Adrenal gland (tissue), 12 donors: ENCODE measurements around the gene GLB1L2. TPM values are rescaled to one million over a fixed set of nuclear protein-coding genes. Genes with fewer than 3 reads are reported as not detected.

Experiments
- DNase-seq, 7 donors: peaks; one replicate each; pipeline ENCODE4 v3.0.0-alpha.2; 2019 to 2020
- H3K27ac ChIP-seq, 5 donors: fragments of 200-600 bp; sonication (generic) in 4 of 5; 1 replicate in 3 of 5; 2 replicates in 2 of 5; pipeline versions ENCODE4 v1.5.1 to v1.8.0; 2016 to 2020; ENCODE audit warnings: mild to moderate bottlenecking in 1 of 5
- H3K27me3 ChIP-seq: fragments of 200-600 bp; 2 replicates; pipeline ENCODE4 v1.8.0; 2021
- H3K36me3 ChIP-seq, 2 donors: fragments of 200-600 bp; replicated peaks in 1 of 2; 1 replicate in 1 of 2; 2 replicates in 1 of 2; pipeline versions ENCODE4 v1.5.1 to v1.8.0; 2018 to 2022
- H3K4me1 ChIP-seq, 2 donors: fragments of 200-600 bp; replicated peaks in 1 of 2; 1 replicate in 1 of 2; 2 replicates in 1 of 2; pipeline versions ENCODE4 v1.5.1 to v1.8.0; 2018 to 2021
- H3K4me3 ChIP-seq, 4 donors: fragments of 200-600 bp; sonication (generic) in 3 of 4; one replicate each; pipeline ENCODE4 v1.5.1; 2016 to 2018
- H3K9me3 ChIP-seq, 3 donors: fragments of 200-600 bp; sonication (generic) in 1 of 3; replicated peaks in 1 of 3; 1 replicate in 2 of 3; 2 replicates in 1 of 3; pipeline versions ENCODE4 v1.5.1 to v1.8.0; 2016 to 2021
- POLR2A ChIP-seq, 2 donors: fragments of 450-650 bp; IDR thresholded peaks; one replicate each; pipeline ENCODE4 v1.6.1; 2017; ENCODE audit warnings: antibody characterized with exemption in 2 of 2, mild to moderate bottlenecking in 2 of 2, moderate library complexity in 1 of 2
- WGBS, 4 donors: extraction: QIAGEN DNeasy Blood & Tissue Kit in 2 of 4; methylation state at CpG; one replicate each; pipeline versions ENCODE4 v1.1.5 to v1.1.7; 2013 to 2017; 5-methylcytosine and 5-hydroxymethylcytosine counted together
- intact Hi-C, 2 donors: fragments of 100-400 bp; cut with DNase I; formaldehyde crosslinking; loops; one replicate each; pipeline versions ENCODE4 v1.14.1 to v1.15.0; 2022 to 2023
- polyA plus RNA-seq, 3 donors: library from polyadenylated mRNA; stranded (reverse); fragments of 200-250 nt in 2 of 3; fragments of 350-450 nt in 1 of 3; fragmentation: Illumina TruSeq in 1 of 3; extraction: RNeasy Lipid Tissue Mini Kit (QIAGEN cat#74804) in 1 of 3; gene quantifications; one replicate each; pipeline ENCODE4 v1.2.3, GENCODE V29; 2013 to 2014
- total RNA-seq, 9 donors: library from RNA; depleted of rRNA in 4 of 9; stranded (reverse); fragments of >200 nt in 4 of 9; fragments of 120-200 nt in 1 of 9; fragmentation: NEBNext Ultra II Directional in 1 of 9; extraction: Animal tissue kit (Norgen Biotek cat#: 25700) in 1 of 9; gene quantifications; one replicate each; pipeline versions ENCODE4 v1.1.0 to v1.2.4, GENCODE V29; 2013 to 2023
- TF ChIP-seq, protein P1 (sequence below), 6 experiments: fragments of 450-650 bp in 4 of 6; fragments of 200-600 bp in 2 of 6; sonication (generic) in 1 of 6; IDR thresholded peaks; 1 replicate in 5 of 6; 2 replicates in 1 of 6; pipeline versions ENCODE4 v1.5.1 to v1.8.0; 2016 to 2021; ENCODE audit warnings: antibody characterized with exemption in 6 of 6, mild to moderate bottlenecking in 2 of 6, moderate library complexity in 1 of 6
- donor health status: healthy with polysubstance abuse.
- donor health status: Bipolar disorder and iron deficiency.
- donor health status: DM: yes; HTN: yes; CAD: no.
- donor health status: DM: no; HTN: no; CAD: no.
- donor health status: DM: no; HTN: no; CAD: no.
- donor health status: DM: yes; HTN: yes; CAD: no.

Gene GLB1L2
- total and polyA plus RNA-seq, 12 donors, result 0.66 to 8.1 (median 2.6) TPM

GRCh38 chr11:134294664-134295063 lies 37.1 kb upstream of the GLB1L2 start:
- H3K27me3 ChIP-seq, result no peaks in the 10 kb centered on the region
- H3K4me1 ChIP-seq, result no peaks in the 10 kb centered on the region
- DNase-seq, result no peak
- no peaks in the 10 kb centered on the region for H3K9me3 ChIP-seq
- WGBS, 4 donors, result 61 to 88% (median 78%) methylated on average over 9 of the region's 9 CpGs
- H3K36me3 ChIP-seq, result no peaks in the 10 kb centered on the region
- intact Hi-C loops, result no loop called here
- H3K4me3 ChIP-seq, result no peak overlapping the region
- TF ChIP-seq POLR2A (IDR thresholded peaks at IDR 0.05), result no peak
- TF ChIP-seq, protein P1, sequence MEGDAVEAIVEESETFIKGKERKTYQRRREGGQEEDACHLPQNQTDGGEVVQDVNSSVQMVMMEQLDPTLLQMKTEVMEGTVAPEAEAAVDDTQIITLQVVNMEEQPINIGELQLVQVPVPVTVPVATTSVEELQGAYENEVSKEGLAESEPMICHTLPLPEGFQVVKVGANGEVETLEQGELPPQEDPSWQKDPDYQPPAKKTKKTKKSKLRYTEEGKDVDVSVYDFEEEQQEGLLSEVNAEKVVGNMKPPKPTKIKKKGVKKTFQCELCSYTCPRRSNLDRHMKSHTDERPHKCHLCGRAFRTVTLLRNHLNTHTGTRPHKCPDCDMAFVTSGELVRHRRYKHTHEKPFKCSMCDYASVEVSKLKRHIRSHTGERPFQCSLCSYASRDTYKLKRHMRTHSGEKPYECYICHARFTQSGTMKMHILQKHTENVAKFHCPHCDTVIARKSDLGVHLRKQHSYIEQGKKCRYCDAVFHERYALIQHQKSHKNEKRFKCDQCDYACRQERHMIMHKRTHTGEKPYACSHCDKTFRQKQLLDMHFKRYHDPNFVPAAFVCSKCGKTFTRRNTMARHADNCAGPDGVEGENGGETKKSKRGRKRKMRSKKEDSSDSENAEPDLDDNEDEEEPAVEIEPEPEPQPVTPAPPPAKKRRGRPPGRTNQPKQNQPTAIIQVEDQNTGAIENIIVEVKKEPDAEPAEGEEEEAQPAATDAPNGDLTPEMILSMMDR (IDR thresholded peaks at IDR 0.05), result no peak
- H3K27ac ChIP-seq, result no peak overlapping the region

GRCh38 chr11:134312223-134312622 lies 19.6 kb upstream of the GLB1L2 start:
- no peaks in the 10 kb centered on the region for H3K4me1 ChIP-seq
- no peak for DNase-seq
- 85 to 87% (median 86%) methylated on average over 12 of the region's 12 CpGs for WGBS, 4 donors
- no peaks in the 10 kb centered on the region for H3K36me3 ChIP-seq
- TF ChIP-seq POLR2A (IDR thresholded peaks at IDR 0.05), result no peak
- TF ChIP-seq, protein P1 (IDR thresholded peaks at IDR 0.05), result no peak
- H3K4me3 ChIP-seq, result no peak overlapping the region
- H3K9me3 ChIP-seq, result peaks cover 0 to 5% (median 0%) of the 10 kb centered on the region in 3 donors
- H3K27ac ChIP-seq, result no peak overlapping the region
- intact Hi-C loops, result no loop called here
- H3K27me3 ChIP-seq, result no peaks in the 10 kb centered on the region

DNA sequence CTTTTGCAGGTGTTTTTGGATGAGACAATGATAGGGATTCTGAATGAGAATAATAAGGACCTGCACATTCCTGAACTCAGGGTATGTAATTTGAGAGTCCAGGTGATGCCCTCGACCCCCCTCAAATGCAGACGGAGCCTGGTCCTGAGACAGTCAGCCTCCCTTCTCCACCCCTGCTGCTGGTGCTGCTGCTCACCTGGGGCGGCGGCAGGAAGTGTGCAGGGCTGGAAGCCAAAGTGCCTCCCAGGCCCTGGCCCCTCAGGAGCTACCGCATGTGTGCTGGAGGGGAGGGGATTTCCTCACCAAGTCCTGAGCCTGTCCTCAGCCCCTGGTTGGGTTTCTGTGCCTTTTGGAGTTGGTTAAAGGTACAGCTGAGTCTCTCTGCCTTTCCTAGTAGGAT lies 19.0 kb upstream of the GLB1L2 start:
- WGBS, 4 donors, result 76 to 92% (median 84%) methylated on average over 5 of the region's 5 CpGs
- Histone ChIP-seq H3K4me3 (no peak overlapping the region), H3K9me3 (peaks cover 0 to 5% (median 0%) of the 10 kb centered on the region in 3 donors), H3K4me1 (no peaks in the 10 kb centered on the region), H3K36me3 (no peaks in the 10 kb centered on the region), H3K27ac (no peak overlapping the region), H3K27me3 (no peaks in the 10 kb centered on the region)
- no peak for TF ChIP-seq POLR2A (IDR thresholded peaks at IDR 0.05)
- TF ChIP-seq, protein P1 (IDR thresholded peaks at IDR 0.05), result no peak
- intact Hi-C loops, result no loop called here
- no peak for DNase-seq

- Histone ChIP-seq H3K4me3 (no peak overlapping the region), H3K27ac (no peak overlapping the region)
- WGBS, 4 donors, result 85 to 97% (median 90%) methylated on average over 6 to 10 of the region's 10 CpGs
Measured at GRCh38 chr11:134313379-134313778, 18.4 kb upstream of the GLB1L2 start.

More at GRCh38 chr11:134313379-134313778, 18.4 kb upstream of the GLB1L2 start:
- no peaks in the 10 kb centered on the region for H3K27me3 ChIP-seq
- H3K4me1 ChIP-seq, result no peaks in the 10 kb centered on the region
- no peaks in the 10 kb centered on the region for H3K36me3 ChIP-seq
- DNase-seq, result no peak
- intact Hi-C loops, result no loop called here
- TF ChIP-seq POLR2A (IDR thresholded peaks at IDR 0.05), result no peak
- TF ChIP-seq, protein P1 (IDR thresholded peaks at IDR 0.05), result no peak
- H3K9me3 ChIP-seq, result peaks cover 0 to 5% (median 0%) of the 10 kb centered on the region in 3 donors
